Measurements from ENCODE around the gene ECT2L. TPM values are rescaled to one million over a fixed set of nuclear protein-coding genes. Genes with fewer than 3 reads are reported as not detected.
"Not testable (repeated sequence)": the region's sequence is repeated elsewhere in the genome, so short reads cannot be mapped to it uniquely, and the experiment has no call there.

ECT2L gene
- total RNA-seq, 1 donor from 2014 or later = not detected

DNA sequence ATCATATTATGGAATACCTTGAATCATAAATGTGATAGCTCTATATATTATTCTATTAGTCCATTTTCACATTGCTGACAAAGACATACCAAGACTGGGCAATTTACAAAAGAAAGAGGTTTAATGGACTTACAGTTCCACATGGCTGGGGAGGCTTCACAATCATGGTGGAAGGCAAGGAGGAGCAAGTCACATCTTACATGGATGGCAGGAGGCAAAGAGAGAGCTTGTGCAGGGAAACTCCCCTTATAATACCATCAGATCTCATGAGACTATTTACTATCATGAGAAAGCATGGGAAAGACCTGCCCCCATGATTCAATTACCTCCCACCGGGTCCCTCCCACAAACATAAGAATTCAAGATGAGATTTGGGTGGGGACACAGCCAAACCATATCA, 141.0 kb downstream of the ECT2L start:
- DNase-seq (ENCODE audit: low spot score) = not testable (repeated sequence)

DNA sequence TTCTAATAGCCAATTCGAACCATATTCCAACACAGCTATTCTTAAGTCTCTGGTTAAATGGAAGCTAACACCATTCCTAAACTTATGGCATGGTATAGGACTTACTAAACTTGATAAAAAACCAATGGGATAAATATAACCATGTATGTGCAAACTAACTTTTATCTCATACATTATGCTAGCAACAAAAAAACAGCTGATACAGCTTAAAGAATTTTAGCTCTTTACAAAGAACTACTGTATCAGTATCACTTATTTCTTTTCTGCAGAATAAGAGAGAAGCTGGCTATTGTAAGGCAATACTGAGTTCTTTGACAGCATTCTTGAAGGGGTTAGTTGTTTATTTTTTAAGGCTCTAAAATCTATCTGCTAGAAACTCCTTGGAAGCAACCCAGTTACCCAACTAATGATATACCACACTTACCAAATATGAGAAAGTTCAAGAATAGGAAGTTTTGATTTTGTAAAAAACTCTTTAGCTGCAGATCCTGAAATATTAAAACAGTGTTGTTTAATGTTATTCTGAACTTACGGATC, 147.3 kb downstream of the ECT2L start:
- no peak for DNase-seq (ENCODE audit: low spot score)

DNA sequence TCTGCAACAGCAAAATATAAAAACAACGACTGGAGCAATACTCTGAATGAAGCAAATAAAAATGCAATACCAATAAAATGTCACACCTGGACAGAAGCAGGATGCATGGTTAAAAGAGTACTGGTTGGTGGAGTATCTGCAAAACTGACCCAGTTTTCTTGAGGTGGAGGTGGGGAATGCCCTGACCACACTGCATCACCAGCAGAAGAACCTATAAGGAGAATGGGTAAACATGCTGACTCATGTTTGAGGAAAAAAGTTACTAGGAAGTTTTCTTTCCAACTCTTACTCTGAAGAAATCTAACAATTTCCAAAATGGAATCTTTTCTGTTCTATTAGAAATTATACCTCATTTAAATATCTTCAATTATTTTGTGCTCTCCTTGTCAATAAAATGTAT, 148.5 kb downstream of the ECT2L start:
- no peak for DNase-seq (ENCODE audit: low spot score)

DNA sequence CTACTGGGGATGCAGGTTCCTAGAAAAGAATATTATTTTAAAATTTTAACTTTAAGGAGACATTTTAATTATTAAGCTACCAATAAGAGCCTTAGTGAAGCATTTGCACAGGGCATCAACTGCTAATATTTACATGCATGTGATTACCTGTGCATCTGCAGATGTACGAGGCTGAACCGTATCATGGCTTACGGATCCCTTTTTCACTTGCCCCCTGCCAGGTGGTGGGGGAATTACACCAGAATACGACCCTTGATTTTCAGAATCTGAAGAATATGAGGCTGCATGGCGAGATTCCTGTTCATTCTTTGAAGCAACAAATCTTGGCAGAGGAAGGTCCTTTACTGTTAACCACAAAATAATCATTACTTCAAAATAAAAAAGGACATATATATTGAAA, 149.5 kb downstream of the ECT2L start:
- no peak for DNase-seq (ENCODE audit: low spot score)

DNA sequence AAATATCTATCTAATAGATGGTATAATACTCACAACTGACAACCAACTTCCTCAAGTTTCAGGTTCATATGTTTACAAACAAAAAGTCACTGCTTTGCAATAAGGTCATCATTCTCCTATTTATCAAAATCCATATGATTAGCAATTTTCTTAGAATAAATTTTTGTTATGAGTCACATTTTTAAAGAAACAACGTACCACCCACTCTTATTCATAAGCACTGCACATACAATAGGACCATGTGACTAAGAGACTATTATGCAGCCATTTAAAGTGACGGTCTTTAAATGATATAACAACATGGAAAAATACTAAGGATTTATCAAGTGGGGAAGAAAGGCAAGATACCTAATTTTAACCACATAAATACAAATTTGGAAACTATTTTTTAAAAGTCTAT, 152.1 kb downstream of the ECT2L start:
- no peak for DNase-seq (ENCODE audit: low spot score)

DNA sequence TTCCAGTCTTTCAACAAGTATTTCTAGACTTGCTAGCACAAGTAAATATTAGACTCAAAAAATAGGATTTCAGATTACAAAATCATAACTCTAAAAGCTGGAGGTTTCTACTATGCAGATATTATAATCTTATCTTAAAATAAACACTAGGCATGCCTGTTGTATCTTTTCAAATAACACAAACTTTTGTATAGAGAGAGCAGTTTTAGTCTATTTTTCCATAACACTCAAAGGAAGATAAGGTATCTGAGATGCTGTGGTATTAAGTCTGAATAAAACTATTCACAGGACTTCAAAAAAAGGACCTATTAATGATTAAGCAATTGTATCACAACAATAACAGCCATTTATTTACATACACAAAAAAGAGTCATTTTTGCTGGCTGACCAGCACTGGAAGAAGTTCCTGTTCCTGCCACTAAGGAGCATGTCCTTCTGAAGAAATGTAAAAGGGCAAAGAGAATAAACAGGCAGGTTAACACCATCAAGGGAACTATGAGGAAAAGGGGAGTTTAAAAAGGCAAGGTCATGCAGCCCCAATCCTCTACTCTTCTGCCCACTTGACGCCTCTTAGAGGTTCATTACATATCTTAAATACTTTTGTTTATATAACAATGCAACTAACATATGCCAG, 152.8 kb downstream of the ECT2L start:
- DNase-seq (ENCODE audit: low spot score) = no peak

DNA sequence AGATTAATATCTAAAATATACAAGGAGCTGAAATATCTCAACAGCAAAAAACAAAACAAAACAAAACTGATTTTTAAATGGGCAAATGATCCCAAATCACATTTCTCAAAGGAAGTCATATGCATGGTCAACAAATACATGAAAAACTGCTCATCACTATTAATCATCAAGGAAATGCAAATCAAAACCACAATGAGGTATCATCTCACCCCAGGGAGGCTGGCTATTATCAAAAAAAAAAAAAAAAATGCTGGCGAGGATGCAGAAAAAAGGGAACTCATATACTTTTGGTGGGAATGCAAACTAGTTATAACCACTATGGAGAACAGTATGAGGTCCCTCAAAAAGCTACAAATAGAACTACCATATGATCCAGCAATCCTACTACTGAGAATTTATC, 157.6 kb downstream of the ECT2L start:
- DNase-seq (ENCODE audit: low spot score) = no peak

Other genes starting within 250 kb of the ECT2L start
- gene CCDC28A, start 22.3 kb upstream of the ECT2L start, total RNA-seq (ENCODE audit: insufficient read depth, low replicate concordance) = 15.4 TPM
- gene REPS1, start 192.2 kb downstream of the ECT2L start, total RNA-seq (ENCODE audit: insufficient read depth, low replicate concordance) = 48.2 TPM
- gene ABRACL, start 232.7 kb downstream of the ECT2L start, total RNA-seq (ENCODE audit: insufficient read depth, low replicate concordance) = 20.0 TPM

Data from umbilical cord (tissue), 2 donors.